ENCODE data around the gene S100B.

Gene S100B

DNA sequence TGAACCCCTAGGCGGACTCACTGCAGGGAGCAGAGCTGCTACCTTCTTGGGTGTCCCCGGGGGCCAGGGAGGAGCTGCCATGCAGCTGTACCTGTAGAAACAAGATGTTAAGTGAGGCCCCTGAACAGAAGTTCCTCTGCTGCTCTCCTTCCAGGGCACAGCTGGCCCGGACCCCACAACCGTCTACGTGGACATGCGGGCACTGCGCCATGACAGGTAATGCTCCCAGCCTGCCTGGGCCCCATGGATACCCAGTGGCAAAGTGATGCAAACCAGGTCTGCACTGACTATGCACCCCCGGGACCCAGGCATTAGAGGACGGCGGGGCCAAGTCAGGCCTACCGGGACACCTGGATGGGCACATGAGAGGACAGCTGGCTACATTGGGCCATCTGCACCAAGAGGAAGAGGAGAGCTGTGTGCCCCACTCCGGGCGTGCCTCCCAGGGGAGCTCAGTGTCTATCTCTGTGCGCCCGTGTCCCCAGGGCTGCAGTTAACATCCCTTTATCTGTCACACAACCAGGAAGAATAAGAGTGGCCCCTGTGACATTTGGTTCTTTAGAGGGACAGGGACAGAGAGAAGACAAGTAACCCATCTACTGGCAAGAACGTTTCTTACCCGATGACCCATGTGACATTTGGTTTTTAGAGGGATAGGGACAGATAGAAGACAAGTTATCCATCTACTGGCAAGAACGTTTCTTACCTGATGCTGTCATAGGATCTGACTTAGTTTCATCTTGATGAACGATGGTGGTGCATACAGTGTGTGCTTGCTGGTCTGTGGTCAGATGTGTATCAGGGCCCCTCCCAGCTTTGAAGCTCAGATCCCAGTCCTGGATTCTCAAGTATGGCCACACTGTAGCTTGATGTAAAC lies 44.1 kb downstream of the S100B start:
- DNase-seq (ENCODE audit: low spot score) = no peak

DNA sequence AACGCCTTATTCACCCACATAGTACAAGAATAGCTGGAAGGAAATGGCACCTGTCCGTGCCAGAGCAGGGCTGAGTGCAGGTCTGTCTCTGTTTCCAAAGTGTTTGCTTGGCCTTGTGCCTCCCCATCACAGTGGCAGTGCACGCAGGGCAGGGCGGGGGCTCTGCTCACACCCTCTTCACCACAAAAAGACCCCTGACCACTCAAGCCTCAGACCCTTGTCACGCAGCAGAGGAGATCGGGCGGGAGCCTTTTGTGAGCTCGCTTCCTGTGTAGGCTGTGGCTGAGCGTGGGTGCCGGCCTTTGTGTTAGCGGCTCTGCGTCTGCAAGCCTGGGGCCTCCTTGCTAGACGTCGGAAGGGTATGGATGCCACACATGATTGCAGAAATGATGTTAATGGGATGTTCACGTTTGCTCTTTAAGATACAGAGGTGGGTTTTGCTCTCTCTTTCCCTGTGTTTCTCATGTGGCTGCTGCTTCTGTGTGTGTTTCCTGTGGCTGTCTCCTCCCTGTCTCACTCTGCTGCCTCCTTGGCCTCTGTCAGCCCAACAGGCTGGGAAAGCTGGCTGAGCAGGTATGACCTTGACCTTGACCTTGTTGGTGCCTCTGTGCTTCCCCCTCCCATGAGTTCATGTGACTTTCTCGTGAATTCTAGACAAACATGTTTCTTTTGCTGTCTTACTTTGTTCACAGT lies 45.4 kb downstream of the S100B start:
- DNase-seq (ENCODE audit: low spot score) = no peak

GRCh38 chr21:46557919-46558392 lies 46.9 kb downstream of the S100B start:
- DNase-seq (ENCODE audit: low spot score) = no peak

GRCh38 chr21:46557469-46557868 lies 47.4 kb downstream of the S100B start:
- no peak for DNase-seq (ENCODE audit: low spot score)

GRCh38 chr21:46556802-46557201 lies 48.1 kb downstream of the S100B start:
- DNase-seq (ENCODE audit: low spot score) = no peak

GRCh38 chr21:46555678-46556077 lies 49.2 kb downstream of the S100B start:
- DNase-seq (ENCODE audit: low spot score) = no peak

GRCh38 chr21:46555225-46555617 lies 49.7 kb downstream of the S100B start:
- no peak for DNase-seq (ENCODE audit: low spot score)

GRCh38 chr21:46554431-46555224 lies 50.3 kb downstream of the S100B start:
- DNase-seq (ENCODE audit: low spot score) = no peak

DNA sequence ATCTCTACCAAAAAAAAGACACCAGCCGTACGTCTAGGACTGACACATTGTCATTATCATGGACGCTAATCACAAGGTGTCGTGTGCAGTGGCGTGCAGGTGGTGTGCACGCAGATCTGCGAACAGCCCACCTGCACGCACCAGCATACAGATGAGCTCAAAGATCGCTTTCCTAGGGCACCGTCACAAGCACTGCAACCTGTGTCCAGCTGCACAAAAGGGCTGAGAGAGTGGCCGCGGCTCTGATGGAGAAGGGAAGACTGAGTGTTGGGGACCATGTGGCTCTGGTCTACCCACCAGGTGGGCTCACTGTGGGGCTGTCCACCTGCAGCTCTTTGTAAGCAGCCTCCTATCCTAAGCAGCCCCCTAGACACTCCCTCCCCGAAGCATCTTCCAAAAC lies 50.9 kb downstream of the S100B start:
- no peak for DNase-seq (ENCODE audit: low spot score)

DNA sequence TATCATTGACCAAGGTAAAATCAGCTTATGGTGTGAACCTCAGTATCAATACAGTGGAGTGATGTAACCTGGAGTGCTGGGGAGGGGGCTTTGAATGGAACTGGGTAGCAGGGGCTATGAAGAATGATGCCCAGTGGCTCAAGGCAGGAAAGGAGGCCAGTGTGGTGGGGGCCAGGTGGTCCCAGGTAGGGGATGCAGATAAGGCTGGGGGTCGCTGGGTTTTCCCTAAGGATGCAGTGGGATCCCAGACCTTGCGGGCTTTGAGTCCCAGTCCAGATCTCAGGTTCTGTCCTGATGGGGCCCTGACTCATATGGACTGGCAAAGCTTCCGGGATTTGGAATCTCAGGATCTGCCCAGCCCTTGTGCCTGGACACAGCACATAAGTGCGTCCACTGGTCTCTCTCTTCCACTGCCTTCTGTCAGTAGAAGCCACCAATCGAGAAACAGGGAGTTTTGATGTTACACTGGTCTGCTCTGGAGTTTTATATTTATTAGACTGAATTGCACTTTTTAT lies 52.0 kb downstream of the S100B start:
- no peak for DNase-seq (ENCODE audit: low spot score)

GRCh38 chr21:46552274-46552673 lies 52.6 kb downstream of the S100B start:
- no peak for DNase-seq (ENCODE audit: low spot score)

DNA sequence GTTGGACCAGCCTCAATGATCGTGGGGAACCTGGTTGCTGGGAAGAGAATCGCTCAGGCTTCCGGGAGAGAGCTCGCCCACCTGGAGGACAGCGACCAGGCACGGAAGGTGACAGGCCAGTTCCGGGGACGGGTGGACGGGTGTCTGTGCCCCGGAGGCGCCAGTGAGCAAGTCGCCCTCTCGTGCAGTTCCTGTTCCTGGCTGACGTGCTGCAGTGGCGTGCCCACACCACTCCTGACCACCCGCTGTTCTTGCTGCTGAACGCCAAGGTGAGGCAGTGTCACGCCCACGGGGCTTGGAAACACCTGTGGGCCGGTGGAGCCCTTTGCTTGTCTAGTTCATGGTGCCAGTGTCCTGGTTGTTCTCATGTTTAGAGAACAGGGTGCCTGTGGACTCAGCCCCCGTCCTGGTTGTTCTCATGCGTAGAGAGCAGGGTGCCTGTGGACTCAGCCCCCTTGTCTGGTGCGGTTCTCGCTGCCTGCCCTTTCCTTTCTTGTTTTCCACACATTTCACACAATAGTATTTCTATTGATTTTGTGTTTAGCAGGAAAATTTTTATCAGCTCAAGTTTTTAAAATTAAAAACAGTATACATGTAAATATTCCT lies 53.1 kb downstream of the S100B start:
- DNase-seq (ENCODE audit: low spot score) = no peak

GRCh38 chr21:46550116-46550941 lies 54.6 kb downstream of the S100B start:
- DNase-seq (ENCODE audit: low spot score) = no peak

DNA sequence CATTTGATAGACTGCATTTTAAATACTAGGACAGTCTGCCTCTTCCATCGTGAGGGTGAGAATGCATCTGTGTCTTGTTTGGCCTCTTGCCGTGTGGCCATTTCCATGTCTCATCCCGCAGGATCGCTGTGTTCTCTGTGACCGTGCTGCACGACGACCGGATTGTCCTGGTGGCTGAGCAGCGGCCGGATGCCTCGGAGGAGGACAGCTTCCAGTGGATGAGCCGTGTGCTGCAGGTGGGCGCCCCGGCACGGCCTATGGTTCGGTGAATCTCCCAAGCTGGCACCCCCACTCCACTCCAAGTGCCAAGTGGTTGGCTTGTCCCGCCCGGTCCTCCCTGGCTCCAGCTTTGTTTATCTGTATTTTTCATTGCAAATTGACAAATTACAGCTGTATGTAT lies 55.2 kb downstream of the S100B start:
- no peak for DNase-seq (ENCODE audit: low spot score)

Measured in LoVo (cell line).